GM06990 (cell line): ENCODE data around the gene BNC2.
A peak's percentile ranks its signal among the peaks of the same experiment; 100 is the strongest.

Source experiments
- DNase-seq: peaks from one replicate; pipeline ENCODE4 v3.0.0-alpha.2; 2011; ENCODE audit not compliant: insufficient read length; ENCODE audit errors: extremely low read depth
- H3K27me3 ChIP-seq: replicated peaks from 2 replicates; pipeline ENCODE4 v1.6.0; 2011; ENCODE audit warnings: low read length; ENCODE audit not compliant: control insufficient read depth, insufficient read depth
- H3K36me3 ChIP-seq: 2 replicates; pipeline ENCODE4 v1.5.1; 2011; ENCODE audit warnings: low read length; ENCODE audit not compliant: control insufficient read depth, insufficient read depth
- H3K4me3 ChIP-seq: replicated peaks from 2 replicates; pipeline ENCODE4 v1.5.1; 2011; ENCODE audit warnings: low read depth, mild to moderate bottlenecking, control low read depth, low read length
- CTCF ChIP-seq: IDR thresholded peaks from 2 replicates; pipeline ENCODE4 v1.5.1; 2011; ENCODE audit warnings: low read length, control low read depth, mild to moderate bottlenecking, inconsistent platforms; ENCODE audit not compliant: insufficient read depth, poor library complexity, severe bottlenecking

The BNC2 gene

GRCh38 chr9:16591092-16591491 lies 279.4 kb downstream of the BNC2 start:
- Histone ChIP-seq H3K4me3 (no peak overlapping the region), H3K27me3 (no peaks in the 10 kb centered on the region), H3K36me3 (no peaks in the 10 kb centered on the region)
- TF ChIP-seq CTCF, result no peak
- no peak for DNase-seq

GRCh38 chr9:16585591-16585990 lies 284.9 kb downstream of the BNC2 start:
- Histone ChIP-seq H3K4me3 (no peak overlapping the region), H3K27me3 (no peaks in the 10 kb centered on the region), H3K36me3 (no peaks in the 10 kb centered on the region)
- no peak for TF ChIP-seq CTCF
- no peak for DNase-seq

GRCh38 chr9:16579872-16580432 lies 290.5 kb downstream of the BNC2 start:
- DNase-seq, result no peak
- Histone ChIP-seq H3K36me3 (no peaks in the 10 kb centered on the region), H3K4me3 (no peak overlapping the region), H3K27me3 (no peaks in the 10 kb centered on the region)
- TF ChIP-seq CTCF, result no peak

DNA sequence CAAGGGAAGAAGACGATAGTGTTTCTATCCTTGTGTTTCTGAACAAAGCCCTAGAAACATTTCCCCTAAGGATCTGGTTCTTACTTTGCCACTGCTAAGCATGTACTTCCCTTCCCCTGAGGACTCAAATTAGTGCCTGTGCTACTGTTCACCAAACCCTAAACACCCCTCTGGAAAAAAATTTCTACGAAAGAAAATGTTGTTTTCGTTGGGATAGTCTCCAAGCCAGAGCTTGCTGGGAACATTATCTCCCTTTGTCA lies 294.6 kb downstream of the BNC2 start:
- Histone ChIP-seq H3K36me3 (no peaks in the 10 kb centered on the region), H3K27me3 (no peaks in the 10 kb centered on the region), H3K4me3 (no peak overlapping the region)
- DNase-seq, result no peak
- no peak for TF ChIP-seq CTCF

DNA sequence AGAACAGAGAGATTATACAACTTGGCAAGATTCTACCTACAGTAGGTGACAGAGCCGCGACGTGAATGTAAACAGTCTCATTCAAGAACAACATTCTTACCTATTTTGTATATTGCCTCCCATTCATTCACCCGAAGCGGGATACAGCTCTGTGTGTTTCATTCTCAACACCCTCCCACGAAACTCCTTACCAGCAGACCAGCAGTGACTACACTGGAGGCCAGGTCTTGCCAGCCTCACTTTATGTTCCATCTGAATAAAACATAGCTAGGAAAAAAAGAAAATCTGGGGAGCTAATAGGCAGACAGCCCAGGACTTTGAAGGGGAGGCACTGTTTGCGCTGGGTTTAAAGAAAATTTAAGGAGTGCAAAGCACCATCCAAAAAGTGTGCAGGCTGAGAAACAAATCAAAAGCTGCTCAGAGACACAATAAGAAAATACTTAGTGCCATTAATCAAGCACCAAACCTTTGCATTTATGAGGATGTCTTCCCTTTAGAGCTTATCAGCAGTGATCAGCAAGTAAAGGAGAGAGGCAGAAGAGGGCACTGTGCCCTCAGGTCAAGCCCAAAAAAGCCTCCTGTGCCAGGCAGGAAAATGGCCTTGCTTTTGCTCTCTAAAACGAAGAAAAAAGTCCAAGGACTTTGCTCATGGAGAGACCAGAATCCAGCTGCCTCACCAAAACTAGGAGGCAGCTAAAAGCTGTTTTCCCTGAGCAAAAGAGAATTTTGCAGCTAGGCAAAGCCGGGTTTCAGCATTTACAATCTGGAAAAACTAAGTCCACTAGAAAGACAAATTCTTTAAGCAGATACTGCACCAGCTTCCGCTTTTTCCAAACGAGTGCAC lies 295.1 kb downstream of the BNC2 start:
- DNase-seq, result no peak
- no peaks in the 10 kb centered on the region for H3K36me3 ChIP-seq
- peak; percentile 28 for TF ChIP-seq CTCF

More for the DNA sequence above, 295.1 kb downstream of the BNC2 start:
- H3K27me3 ChIP-seq, result no peaks in the 10 kb centered on the region
- no peak overlapping the region for H3K4me3 ChIP-seq
